Measurements from ENCODE around the gene SETBP1.
A peak's percentile ranks its signal among the peaks of the same experiment; 100 is the strongest.

SETBP1 gene

GRCh38 chr18:44973282-44973681 lies 292.6 kb downstream of the SETBP1 start:
- no peak overlapping the region for H3K4me3 ChIP-seq (ENCODE audit: low read length)
- no peak for DNase-seq (ENCODE audit: low read depth)
- TF ChIP-seq CTCF (conservative IDR thresholded peaks at IDR 0.05; ENCODE audit: low read depth, low read length): peak; percentile 33

- no peak for DNase-seq (ENCODE audit: low read depth)
- no peak for TF ChIP-seq CTCF (conservative IDR thresholded peaks at IDR 0.05; ENCODE audit: low read depth, low read length)
- no peak overlapping the region for H3K4me3 ChIP-seq (ENCODE audit: low read length)
These were observed 293.5 kb downstream of the SETBP1 start for GRCh38 chr18:44974174-44974573.

- TF ChIP-seq CTCF (conservative IDR thresholded peaks at IDR 0.05; ENCODE audit: low read depth, low read length): no peak
- no peak for DNase-seq (ENCODE audit: low read depth)
- no peak overlapping the region for H3K4me3 ChIP-seq (ENCODE audit: low read length)
These were observed 297.2 kb downstream of the SETBP1 start for GRCh38 chr18:44977856-44978255.

GRCh38 chr18:44979748-44980147 lies 299.1 kb downstream of the SETBP1 start:
- no peak overlapping the region for H3K4me3 ChIP-seq (ENCODE audit: low read length)
- DNase-seq (ENCODE audit: low read depth): no peak
- TF ChIP-seq CTCF (conservative IDR thresholded peaks at IDR 0.05; ENCODE audit: low read depth, low read length): no peak

GRCh38 chr18:44981121-44981520 lies 300.4 kb downstream of the SETBP1 start:
- no peak for DNase-seq (ENCODE audit: low read depth)
- no peak overlapping the region for H3K4me3 ChIP-seq (ENCODE audit: low read length)
- TF ChIP-seq CTCF (conservative IDR thresholded peaks at IDR 0.05; ENCODE audit: low read depth, low read length): no peak

GRCh38 chr18:44986933-44987332 lies 306.2 kb downstream of the SETBP1 start:
- DNase-seq (ENCODE audit: low read depth): no peak
- no peak for TF ChIP-seq CTCF (conservative IDR thresholded peaks at IDR 0.05; ENCODE audit: low read depth, low read length)

GRCh38 chr18:44987371-44987770 lies 306.7 kb downstream of the SETBP1 start:
- H3K4me3 ChIP-seq (ENCODE audit: low read length): no peak overlapping the region
- no peak for TF ChIP-seq CTCF (conservative IDR thresholded peaks at IDR 0.05; ENCODE audit: low read depth, low read length)
- DNase-seq (ENCODE audit: low read depth): no peak

More at GRCh38 chr18:44986933-44987332, 306.2 kb downstream of the SETBP1 start:
- H3K4me3 ChIP-seq (ENCODE audit: low read length): no peak overlapping the region

Data from retinal pigment epithelial cell (primary cell).